ENCODE results near the gene ZNF689.

Gene ZNF689

DNA sequence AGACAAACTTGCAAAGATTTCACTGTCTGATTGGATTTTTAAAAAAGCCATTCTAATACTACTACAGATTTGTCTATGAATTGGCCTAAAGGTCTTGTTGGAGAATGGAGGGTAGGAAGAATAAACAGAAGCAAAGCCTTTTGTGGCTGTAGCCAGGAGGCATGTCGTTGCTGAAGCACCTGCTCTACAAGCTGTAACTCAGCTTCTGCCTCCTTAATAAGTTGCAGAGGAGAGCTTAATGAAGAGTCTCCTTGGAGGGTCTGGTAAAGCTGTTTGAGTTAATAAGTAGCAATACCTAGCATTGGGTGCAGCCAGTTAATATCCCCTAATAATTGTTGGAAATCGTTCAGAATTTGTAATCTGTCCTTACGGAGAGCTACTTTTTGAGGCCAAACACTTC, 10.0 kb upstream of the ZNF689 start:
- H3K27ac ChIP-seq = no peak overlapping the region
- H3K4me3 ChIP-seq = no peak overlapping the region
- H3K9me3 ChIP-seq = no peaks in the 10 kb centered on the region
- no peak for DNase-seq
- TF ChIP-seq, protein P1, sequence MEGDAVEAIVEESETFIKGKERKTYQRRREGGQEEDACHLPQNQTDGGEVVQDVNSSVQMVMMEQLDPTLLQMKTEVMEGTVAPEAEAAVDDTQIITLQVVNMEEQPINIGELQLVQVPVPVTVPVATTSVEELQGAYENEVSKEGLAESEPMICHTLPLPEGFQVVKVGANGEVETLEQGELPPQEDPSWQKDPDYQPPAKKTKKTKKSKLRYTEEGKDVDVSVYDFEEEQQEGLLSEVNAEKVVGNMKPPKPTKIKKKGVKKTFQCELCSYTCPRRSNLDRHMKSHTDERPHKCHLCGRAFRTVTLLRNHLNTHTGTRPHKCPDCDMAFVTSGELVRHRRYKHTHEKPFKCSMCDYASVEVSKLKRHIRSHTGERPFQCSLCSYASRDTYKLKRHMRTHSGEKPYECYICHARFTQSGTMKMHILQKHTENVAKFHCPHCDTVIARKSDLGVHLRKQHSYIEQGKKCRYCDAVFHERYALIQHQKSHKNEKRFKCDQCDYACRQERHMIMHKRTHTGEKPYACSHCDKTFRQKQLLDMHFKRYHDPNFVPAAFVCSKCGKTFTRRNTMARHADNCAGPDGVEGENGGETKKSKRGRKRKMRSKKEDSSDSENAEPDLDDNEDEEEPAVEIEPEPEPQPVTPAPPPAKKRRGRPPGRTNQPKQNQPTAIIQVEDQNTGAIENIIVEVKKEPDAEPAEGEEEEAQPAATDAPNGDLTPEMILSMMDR (IDR thresholded peaks at IDR 0.05) = no peak
- intact Hi-C loops (cut with DNase I; ENCODE audit: low total_unique reads) = no loop called here
- peaks cover 0 to 19% of the 10 kb centered on the region in 2 donors for H3K27me3 ChIP-seq
- H3K36me3 ChIP-seq = no peaks in the 10 kb centered on the region
- no peaks in the 10 kb centered on the region for H3K4me1 ChIP-seq

DNA sequence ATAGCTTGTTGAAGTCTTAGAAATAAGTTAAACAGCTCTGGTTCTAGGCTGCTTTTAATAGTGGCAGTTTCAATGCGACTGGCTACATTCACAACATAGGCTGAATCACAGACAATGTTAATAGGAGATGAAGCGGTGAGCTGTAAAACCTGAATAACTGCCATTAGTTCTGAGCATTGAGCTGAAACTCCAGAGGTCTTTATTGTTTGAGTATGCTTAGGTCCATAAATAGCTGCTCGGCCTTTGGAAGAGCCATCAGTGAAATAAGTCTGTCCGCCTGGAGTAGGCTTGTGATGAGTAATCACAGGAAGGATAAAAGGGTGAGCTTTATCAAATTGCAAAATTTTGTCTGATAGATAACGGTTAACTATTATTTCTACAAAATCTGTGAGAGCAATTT, 9.4 kb upstream of the ZNF689 start:
- Histone ChIP-seq H3K27ac (no peak overlapping the region), H3K4me3 (no peak overlapping the region), H3K27me3 (peaks cover 0 to 23% of the 10 kb centered on the region in 2 donors), H3K9me3 (no peaks in the 10 kb centered on the region), H3K36me3 (no peaks in the 10 kb centered on the region), H3K4me1 (no peaks in the 10 kb centered on the region)
- no peak for DNase-seq
- intact Hi-C loops (cut with DNase I; ENCODE audit: low total_unique reads) = no loop called here
- TF ChIP-seq, protein P1 (IDR thresholded peaks at IDR 0.05) = no peak

DNA sequence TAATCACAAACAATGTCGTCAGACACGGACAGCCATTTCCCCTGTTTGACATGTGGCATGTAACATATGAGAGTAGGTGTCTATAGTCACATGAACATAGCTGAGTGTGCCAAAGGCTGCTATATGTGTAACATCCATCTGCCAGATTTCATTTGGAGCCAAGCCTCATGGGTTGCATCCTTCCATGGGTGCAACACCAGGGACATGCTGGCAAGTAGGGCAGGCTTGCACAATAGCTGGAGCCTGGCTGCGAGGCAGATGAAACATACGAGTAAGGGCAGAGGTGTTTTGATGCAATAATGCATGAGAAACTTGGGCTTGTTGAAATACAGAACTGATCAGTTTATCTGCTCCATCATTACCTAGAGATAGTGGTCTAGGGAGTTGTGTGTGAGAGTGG, 9.0 kb upstream of the ZNF689 start:
- H3K36me3 ChIP-seq = no peaks in the 10 kb centered on the region
- intact Hi-C loops (cut with DNase I; ENCODE audit: low total_unique reads) = no loop called here
- TF ChIP-seq, protein P1 (IDR thresholded peaks at IDR 0.05) = no peak
- no peak overlapping the region for H3K4me3 ChIP-seq
- peaks cover 0 to 20% of the 10 kb centered on the region in 2 donors for H3K27me3 ChIP-seq
- H3K27ac ChIP-seq = no peak overlapping the region
- H3K4me1 ChIP-seq = no peaks in the 10 kb centered on the region
- DNase-seq = no peak
- no peaks in the 10 kb centered on the region for H3K9me3 ChIP-seq

DNA sequence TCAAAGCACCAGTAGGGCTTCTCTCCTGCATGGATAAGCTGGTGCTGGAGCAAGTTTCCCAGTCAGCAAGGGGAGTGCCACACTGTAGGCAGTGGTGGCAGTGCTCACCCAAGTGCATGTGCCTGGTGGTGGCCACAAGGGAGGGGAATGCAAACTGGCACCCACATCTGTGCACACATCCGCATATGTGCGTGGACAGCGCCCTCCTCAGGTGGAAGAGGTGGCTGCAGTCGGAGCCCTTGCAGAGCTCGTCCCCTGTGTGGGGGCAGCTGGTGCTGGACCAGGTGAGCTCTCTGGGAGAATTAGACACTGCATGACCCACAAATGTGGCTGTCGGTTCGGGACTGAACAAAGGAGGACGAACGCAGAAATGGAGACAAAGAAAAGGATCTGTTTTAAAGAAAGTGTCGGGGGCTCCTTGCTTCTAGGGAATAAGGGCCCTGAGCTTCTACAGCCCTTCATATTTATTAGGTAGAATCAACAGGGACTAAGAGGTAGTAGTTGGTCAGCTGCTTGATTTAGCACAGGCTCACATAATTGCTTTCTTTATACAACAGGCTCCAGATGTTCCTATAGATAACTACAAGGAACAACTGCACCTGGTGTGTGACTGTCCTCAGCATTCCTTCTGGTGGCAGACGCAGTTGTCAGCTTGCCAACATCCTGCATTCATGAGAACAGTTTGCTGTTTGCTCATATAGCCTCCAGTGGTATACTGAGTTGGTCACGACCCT, 5.3 kb upstream of the ZNF689 start:
- Histone ChIP-seq H3K27ac (no peak overlapping the region), H3K4me1 (peaks cover 4 to 5% (median 4%) of the 10 kb centered on the region in 4 donors), H3K36me3 (no peaks in the 10 kb centered on the region), H3K27me3 (peaks cover 0 to 13% of the 10 kb centered on the region in 2 donors), H3K9me3 (no peaks in the 10 kb centered on the region), H3K4me3 (no peak overlapping the region)
- TF ChIP-seq, protein P1 (IDR thresholded peaks at IDR 0.05) = peak; percentile 14 to 24
- intact Hi-C loops (cut with DNase I; ENCODE audit: low total_unique reads) = no loop called here
- peak in 1 of 2 donors; percentile 35 for DNase-seq

DNA sequence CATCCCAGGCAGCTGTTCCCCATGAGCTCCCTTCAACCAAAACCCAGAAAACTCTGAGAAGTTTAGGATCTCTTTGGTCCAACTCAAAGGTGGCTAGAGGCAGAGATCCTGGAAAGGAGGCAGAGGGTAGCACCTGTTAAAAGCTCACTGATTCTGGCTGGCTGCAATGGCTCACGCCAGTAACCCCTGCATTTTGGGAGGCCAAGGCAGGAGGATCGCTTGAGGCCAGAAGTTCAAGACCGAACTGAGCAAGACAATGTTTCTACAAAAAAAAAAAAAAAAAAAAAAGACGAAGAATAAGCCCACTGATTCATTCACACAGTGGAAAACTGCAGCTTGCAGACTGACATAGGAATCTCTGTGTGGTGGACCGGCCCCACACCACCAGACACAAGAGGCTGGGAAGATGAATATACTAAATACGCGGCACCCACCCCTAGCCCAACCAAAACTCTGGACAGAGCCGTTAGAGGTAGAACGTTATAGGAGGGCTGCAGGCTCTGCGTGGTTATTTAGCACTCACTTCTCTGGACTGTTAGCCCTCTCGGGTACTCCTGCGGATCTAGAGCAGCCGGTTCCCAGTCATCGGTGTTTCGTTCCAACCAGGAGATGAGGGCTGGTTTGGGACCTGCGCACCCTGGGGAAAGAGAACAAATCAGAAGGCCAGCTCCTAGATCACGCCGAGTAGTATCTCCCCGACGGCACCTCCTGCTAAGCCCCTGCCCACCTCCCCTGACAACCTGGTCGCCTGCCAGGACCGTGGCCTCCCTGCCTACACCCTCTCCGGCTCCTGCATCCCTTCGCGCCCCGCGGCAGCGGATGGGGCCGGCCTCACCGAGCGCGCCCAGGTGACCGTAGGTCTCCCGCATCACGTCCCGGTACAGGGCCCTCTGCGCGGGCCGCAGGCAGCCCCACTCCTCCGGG, 925 bp downstream of the ZNF689 start:
- no peaks in the 10 kb centered on the region for H3K27me3 ChIP-seq
- H3K4me3 ChIP-seq = peak overlapping the region; percentile 95 to 98
- peak; percentile 33 to 74 for DNase-seq
- H3K4me1 ChIP-seq = peaks cover 6 to 28% (median 13%) of the 10 kb centered on the region in 4 donors
- H3K27ac ChIP-seq = peak overlapping the region; percentile 97 to 98
- TF ChIP-seq, protein P1 (IDR thresholded peaks at IDR 0.05) = no peak
- H3K36me3 ChIP-seq = peaks cover 24 to 39% (median 34%) of the 10 kb centered on the region in 3 donors
- H3K9me3 ChIP-seq = no peaks in the 10 kb centered on the region
- intact Hi-C loops (cut with DNase I; ENCODE audit: low total_unique reads) = no loop called here

Measured in tibial artery (tissue), 4 donors.